PC-9 (cell line): ENCODE results near the gene ARHGEF7. TPM values are rescaled to one million over a fixed set of nuclear protein-coding genes. Genes with fewer than 3 reads are reported as not detected.

Source experiments
- BruUV-seq: library from RNA; stranded (reverse); fragments of 400-500 nt; replicated peaks from 2 replicates; lab custom pipeline; 2021; lab: Mats Ljungman, UMichigan
- CTCF ChIA-PET: fragments of 300-600 bp; sonication (Branson Sonifier 250); formaldehyde crosslinking; loops from one replicate; lab custom pipeline; 2022; ENCODE audit warnings: antibody characterized with exemption; lab: Charles Lee
- POLR2A ChIA-PET: fragments of 300-600 bp; sonication (Branson Sonifier 250); formaldehyde crosslinking; loops from one replicate; lab custom pipeline; 2022; ENCODE audit warnings: antibody characterized with exemption; ENCODE audit not compliant: unreplicated experiment; lab: Charles Lee
- DNase-seq, 2 experiments: peaks; one replicate each; pipeline versions ENCODE4 v3.0.0 to v3.0.0-alpha.2; 2015 to 2022; ENCODE audit warnings: mixed read lengths in 1 of 2
- H2AFZ ChIP-seq: fragments of 200-600 bp; sonication (generic); 2 replicates; pipeline ENCODE4 v1.8.1; 2017; ENCODE audit warnings: antibody characterized with exemption
- H3F3A ChIP-seq: fragments of 200-600 bp; sonication (generic); 2 replicates; pipeline ENCODE4 v1.8.1; 2017; ENCODE audit warnings: antibody characterized with exemption, mild to moderate bottlenecking, low read depth; ENCODE audit not compliant: insufficient read depth
- H3K27ac ChIP-seq: fragments of 200-600 bp; sonication (generic); 2 replicates; pipeline ENCODE4 v1.6.1; 2016; ENCODE audit warnings: mixed run types
- H3K27me3 ChIP-seq: fragments of 200-600 bp; sonication (generic); 2 replicates; pipeline ENCODE4 v1.6.1; 2016; ENCODE audit warnings: low read depth, mixed run types; ENCODE audit not compliant: insufficient read depth
- H3K36me3 ChIP-seq: fragments of 200-600 bp; sonication (generic); 2 replicates; pipeline ENCODE4 v1.6.1; 2016; ENCODE audit warnings: low read depth, mixed run types
- H3K4me1 ChIP-seq: fragments of 200-600 bp; sonication (generic); replicated peaks from 2 replicates; pipeline ENCODE4 v1.6.1; 2016; ENCODE audit warnings: mixed run types; ENCODE audit not compliant: insufficient read depth
- H3K4me2 ChIP-seq: fragments of 200-600 bp; sonication (generic); 2 replicates; pipeline ENCODE4 v1.6.1; 2017; ENCODE audit warnings: mixed run types
- H3K4me3 ChIP-seq: fragments of 200-600 bp; sonication (generic); 2 replicates; pipeline ENCODE4 v1.6.1; 2016; ENCODE audit warnings: mixed run types
- H3K79me2 ChIP-seq: fragments of 200-600 bp; sonication (generic); 2 replicates; pipeline ENCODE4 v1.6.1; 2017; ENCODE audit warnings: low read depth, mixed run types
- H3K9me2 ChIP-seq: fragments of 200-600 bp; sonication (generic); 2 replicates; pipeline ENCODE4 v1.8.1; 2017; ENCODE audit warnings: mild to moderate bottlenecking; ENCODE audit not compliant: insufficient read depth
- H3K9me3 ChIP-seq: fragments of 200-600 bp; sonication (generic); 2 replicates; pipeline ENCODE4 v1.8.1; 2016; ENCODE audit warnings: low read depth; ENCODE audit not compliant: insufficient read depth
- H4K20me1 ChIP-seq: fragments of 200-600 bp; sonication (generic); 2 replicates; pipeline ENCODE4 v1.8.1; 2017; ENCODE audit not compliant: insufficient read depth
- CTCF ChIP-seq: fragments of 200-600 bp; sonication (generic); conservative IDR thresholded peaks from 2 replicates; pipeline ENCODE4 v1.6.1; 2017; ENCODE audit warnings: mixed run types, antibody characterized with exemption, mild to moderate bottlenecking, moderate library complexity
- EZH2 ChIP-seq: fragments of 200-600 bp; sonication (generic); IDR thresholded peaks from 2 replicates; pipeline ENCODE4 v1.8.0; 2017; ENCODE audit warnings: antibody characterized with exemption, low read depth
- intact Hi-C: fragments of 100-400 bp; cut with micrococcal nuclease; formaldehyde crosslinking; loops from one replicate; pipeline ENCODE4 v1.10.0; 2022; ENCODE audit not compliant: unreplicated experiment
- total RNA-seq: library from RNA; stranded (reverse); gene quantifications from 2 replicates; pipeline ENCODE4 v1.2.3, GENCODE V29; 2021

Gene ARHGEF7
- total RNA-seq, 1 experiment from 2014 or later, result 37.0 TPM

GRCh38 chr13:111291908-111292307 is 176.8 kb downstream of the ARHGEF7 start:
- ChIA-PET CTCF (no interaction called here), POLR2A (no interaction called here)
- Histone ChIP-seq H2AFZ (no peak overlapping the region), H3K9me3 (no peaks in the 10 kb centered on the region), H3K4me1 (no peaks in the 10 kb centered on the region), H3K9me2 (no peaks in the 10 kb centered on the region), H3K27me3 (no peaks in the 10 kb centered on the region), H3F3A (no peaks in the 10 kb centered on the region), H3K79me2 (no peaks in the 10 kb centered on the region), H3K27ac (no peak overlapping the region), H3K4me2 (no peak overlapping the region), H4K20me1 (peaks cover 12% of the 10 kb centered on the region), H3K4me3 (no peak overlapping the region), H3K36me3 (0 out of 2 replicates have a peak, but pooled peaks cover 5% of the 10 kb centered on the region)
- intact Hi-C loops, result no loop called here
- no TSS peak for BruUV-seq
- TF ChIP-seq EZH2, result no peak
- TF ChIP-seq CTCF, result no peak
- DNase-seq, result no peak

- no peak overlapping the region for H3K4me3 ChIP-seq
- H3K9me3 ChIP-seq, result no peaks in the 10 kb centered on the region
- no TSS peak for BruUV-seq
- POLR2A ChIA-PET, result no interaction called here
- TF ChIP-seq EZH2 (no peak), CTCF (no peak)
- 0 out of 2 replicates have a peak, but pooled peaks cover 5% of the 10 kb centered on the region for H3K36me3 ChIP-seq
- no peaks in the 10 kb centered on the region for H3K4me1 ChIP-seq
- CTCF ChIA-PET, result no interaction called here
- DNase-seq, result no peak
- H3K27me3 ChIP-seq, result no peaks in the 10 kb centered on the region
- H2AFZ ChIP-seq, result no peak overlapping the region
- intact Hi-C loops, result no loop called here
- H3F3A ChIP-seq, result no peaks in the 10 kb centered on the region
- H4K20me1 ChIP-seq, result peaks cover 12% of the 10 kb centered on the region
- H3K9me2 ChIP-seq, result no peaks in the 10 kb centered on the region
- H3K79me2 ChIP-seq, result no peaks in the 10 kb centered on the region
- H3K4me2 ChIP-seq, result no peak overlapping the region
- H3K27ac ChIP-seq, result no peak overlapping the region
These were observed 177.8 kb downstream of the ARHGEF7 start for GRCh38 chr13:111292710-111293485.

GRCh38 chr13:111295886-111296285 is 180.8 kb downstream of the ARHGEF7 start:
- peaks cover 12% of the 10 kb centered on the region for H4K20me1 ChIP-seq

More at GRCh38 chr13:111295886-111296285, 180.8 kb downstream of the ARHGEF7 start:
- ChIA-PET POLR2A (no interaction called here), CTCF (no interaction called here)
- TF ChIP-seq EZH2 (no peak), CTCF (no peak)
- Histone ChIP-seq H3K27ac (no peak overlapping the region), H3K9me3 (no peaks in the 10 kb centered on the region), H3K4me1 (no peaks in the 10 kb centered on the region), H2AFZ (no peak overlapping the region), H3F3A (no peaks in the 10 kb centered on the region), H3K79me2 (no peaks in the 10 kb centered on the region), H3K4me3 (no peak overlapping the region), H3K27me3 (no peaks in the 10 kb centered on the region), H3K36me3 (0 out of 2 replicates have a peak, but pooled peaks cover 5% of the 10 kb centered on the region), H3K9me2 (no peaks in the 10 kb centered on the region), H3K4me2 (no peak overlapping the region)
- DNase-seq, result no peak
- no TSS peak for BruUV-seq
- intact Hi-C loops, result no loop called here
